Endothelial cell of umbilical vein (primary cell): ENCODE measurements around the gene METTL15. TPM values are rescaled to one million over a fixed set of nuclear protein-coding genes. Genes with fewer than 3 reads are reported as not detected.
"Not testable (repeated sequence)": the region's sequence is repeated elsewhere in the genome, so short reads cannot be mapped to it uniquely, and the experiment has no call there.

ENCODE experiments used
- BruUV-seq: library from RNA; stranded (reverse); fragments of 400-500 nt; replicated peaks from 2 replicates; lab custom pipeline; 2021; lab: Mats Ljungman, UMichigan
- CTCF ChIA-PET: fragments of 300-600, 350-600 bp; sonication (Branson Sonifier 250); formaldehyde crosslinking; loops from one replicate; lab custom pipeline; 2021; ENCODE audit warnings: antibody characterized with exemption, inconsistent platforms; lab: Charles Lee
- POLR2A ChIA-PET: fragments of 300-600, 350-600 bp; sonication (Branson Sonifier 250); formaldehyde crosslinking; loops from one replicate; lab custom pipeline; 2021; ENCODE audit warnings: antibody characterized with exemption, inconsistent platforms; lab: Charles Lee
- DNase-seq: peaks from one replicate; pipeline ENCODE4 v3.0.0-alpha.2; 2011; ENCODE audit warnings: low read depth, low spot score
- FAIRE-seq: peaks from 2 replicates; lab custom pipeline; 2011; peaks lifted over from hg19 to GRCh38; lab: Jason Lieb, UNC
- H2AFZ ChIP-seq: 2 replicates; pipeline ENCODE4 v1.6.0; 2012; ENCODE audit warnings: low read depth, low read length, control low read depth, inconsistent platforms
- H3K27ac ChIP-seq: 2 replicates; pipeline ENCODE4 v1.5.1; 2011; ENCODE audit warnings: low read depth, mild to moderate bottlenecking, control low read depth, low read length, moderate library complexity; ENCODE audit not compliant: insufficient read depth
- H3K27me3 ChIP-seq, 2 experiments: 2 replicates each; pipeline versions ENCODE4 v1.6.0 to v1.6.1; 2011; ENCODE audit warnings: low read length in 2 of 2, mixed read lengths in 1 of 2; ENCODE audit not compliant: control insufficient read depth in 2 of 2, insufficient read depth in 2 of 2
- H3K36me3 ChIP-seq, 2 experiments: 2 replicates in 1 of 2; 3 replicates in 1 of 2; pipeline ENCODE4 v1.5.1; 2011; ENCODE audit warnings: low read length in 2 of 2, mild to moderate bottlenecking in 1 of 2, moderate library complexity in 1 of 2; ENCODE audit not compliant: control insufficient read depth in 2 of 2, insufficient read depth in 2 of 2; ENCODE audit errors: extremely low read depth in 1 of 2
- H3K4me1 ChIP-seq: 3 replicates; pipeline ENCODE4 v1.5.1; 2011; ENCODE audit warnings: mild to moderate bottlenecking, low read length; ENCODE audit not compliant: control insufficient read depth, insufficient read depth; ENCODE audit errors: extremely low read depth
- H3K4me2 ChIP-seq: 2 replicates; pipeline ENCODE4 v1.6.1; 2011; ENCODE audit warnings: low read length, control low read depth, mixed read lengths; ENCODE audit not compliant: insufficient read depth
- H3K4me3 ChIP-seq, 3 experiments: fragments of 200-600 bp in 1 of 3; sonication (generic), shearing (Covaris generic) in 1 of 3; replicated peaks in 1 of 3; 2 replicates each; pipeline ENCODE4 v1.5.1; 2011 to 2016; ENCODE audit warnings: control low read depth in 3 of 3, low read length in 3 of 3, mild to moderate bottlenecking in 2 of 3, inconsistent platforms in 1 of 3, low read depth in 1 of 3, moderate library complexity in 1 of 3; ENCODE audit not compliant: insufficient read depth in 1 of 3
- H3K79me2 ChIP-seq: 2 replicates; pipeline ENCODE4 v1.6.0; 2012; ENCODE audit warnings: low read length, inconsistent platforms; ENCODE audit not compliant: control insufficient read depth, insufficient read depth
- H3K9ac ChIP-seq: replicated peaks from 2 replicates; pipeline ENCODE3; 2011; ENCODE audit warnings: low read length, control low read depth; ENCODE audit not compliant: insufficient read depth; ENCODE audit errors: extremely low read depth
- H3K9me1 ChIP-seq: replicated peaks from 3 replicates; pipeline ENCODE4 v1.6.0; 2011; ENCODE audit warnings: mild to moderate bottlenecking, low read length; ENCODE audit not compliant: control insufficient read depth, insufficient read depth; ENCODE audit errors: extremely low read depth
- H3K9me3 ChIP-seq: replicated peaks from 2 replicates; pipeline ENCODE4 v1.5.1; 2012; ENCODE audit warnings: low read length, inconsistent platforms; ENCODE audit not compliant: control insufficient read depth, insufficient read depth
- H4K20me1 ChIP-seq: replicated peaks from 2 replicates; pipeline ENCODE3; 2011; ENCODE audit warnings: mild to moderate bottlenecking, low read length; ENCODE audit not compliant: control insufficient read depth, insufficient read depth; ENCODE audit errors: extremely low read depth
- EZH2 ChIP-seq: IDR thresholded peaks from 2 replicates; pipeline ENCODE4 v1.6.1; 2012; ENCODE audit warnings: borderline replicate concordance, low read depth, mild to moderate bottlenecking, moderate library complexity, low read length, inconsistent platforms; ENCODE audit not compliant: severe bottlenecking
- GATA2 ChIP-seq: IDR thresholded peaks from 2 replicates; pipeline ENCODE4 v1.7.0; 2011; ENCODE audit warnings: low read depth, mild to moderate bottlenecking, moderate library complexity, mixed read lengths, low read length; ENCODE audit not compliant: insufficient read length, insufficient read depth
- JUN ChIP-seq: IDR thresholded peaks from 2 replicates; pipeline ENCODE4 v1.6.1; 2011; ENCODE audit warnings: borderline replicate concordance, low read depth; ENCODE audit not compliant: insufficient read length, insufficient read depth
- MYC ChIP-seq: IDR thresholded peaks from one replicate; pipeline ENCODE4 v1.6.1; 2011; ENCODE audit warnings: mild to moderate bottlenecking, low read depth, low read length
- POLR2A ChIP-seq: IDR thresholded peaks from 2 replicates; pipeline ENCODE4 v1.6.1; 2012; ENCODE audit warnings: low read depth, mild to moderate bottlenecking, control low read depth, low read length
- dilution Hi-C: fragments of 300-500 bp; cut with MboI; formaldehyde crosslinking; loops from one replicate; pipeline ENCODE4 v1.15.0; 2019; ENCODE audit warnings: low sequenced_read_pairs; ENCODE audit not compliant: extremely low pct_ligation_motif_present
- intact Hi-C: fragments of 100-400 bp; cut with micrococcal nuclease; formaldehyde crosslinking; loops from one replicate; pipeline ENCODE4 v1.10.0; 2022
- polyA plus RNA-seq, 4 experiments: library from polyadenylated mRNA; depleted of rRNA in 3 of 4; stranded (reverse) in 3 of 4; unstranded in 1 of 4; fragments of >200 nt; gene quantifications; 2 replicates each; pipeline versions ENCODE4 v1.2.1 to v1.2.3, GENCODE V29; 2011 to 2012; ENCODE audit warnings: missing spikeins in 1 of 4
- total RNA-seq: library from RNA; stranded (reverse); gene quantifications from 2 replicates; pipeline ENCODE4 v1.2.3, GENCODE V29; 2021
- TF ChIP-seq, protein P1 (sequence below), 2 donors: IDR thresholded peaks; 1 replicate in 1 of 2; 2 replicates in 1 of 2; pipeline ENCODE4 v1.5.1; 2011; ENCODE audit warnings: low read length in 2 of 2, mild to moderate bottlenecking in 2 of 2, moderate library complexity in 2 of 2, control low read depth in 1 of 2, inconsistent platforms in 1 of 2, low read depth in 1 of 2; ENCODE audit not compliant: insufficient read depth in 1 of 2; ENCODE audit errors: extremely low read depth in 1 of 2
- TF ChIP-seq, protein P2 (sequence below): IDR thresholded peaks from 2 replicates; pipeline ENCODE4 v1.6.1; 2011; ENCODE audit not compliant: insufficient read depth, insufficient read length

METTL15 gene
- total and polyA plus RNA-seq, 2 donors (not counting 3 experiments of a cell fraction or from before 2014, with no cell fraction given) = 3.2 to 12.1 TPM

- H3K36me3 ChIP-seq, H3K27me3 ChIP-seq, POLR2A ChIA-PET, intact Hi-C loops, H3K9me1 ChIP-seq, BruUV-seq, H4K20me1 ChIP-seq, H3K9ac ChIP-seq, DNase-seq, dilution Hi-C loops, H3K4me3 ChIP-seq, H3K4me2 ChIP-seq, H2AFZ ChIP-seq, H3K9me3 ChIP-seq, CTCF ChIA-PET, H3K4me1 ChIP-seq, H3K27ac ChIP-seq, H3K79me2 ChIP-seq, FAIRE-seq: not testable (repeated sequence)
Measured at GRCh38 chr11:28222063-28222462, 113.9 kb downstream of the METTL15 start.

DNA sequence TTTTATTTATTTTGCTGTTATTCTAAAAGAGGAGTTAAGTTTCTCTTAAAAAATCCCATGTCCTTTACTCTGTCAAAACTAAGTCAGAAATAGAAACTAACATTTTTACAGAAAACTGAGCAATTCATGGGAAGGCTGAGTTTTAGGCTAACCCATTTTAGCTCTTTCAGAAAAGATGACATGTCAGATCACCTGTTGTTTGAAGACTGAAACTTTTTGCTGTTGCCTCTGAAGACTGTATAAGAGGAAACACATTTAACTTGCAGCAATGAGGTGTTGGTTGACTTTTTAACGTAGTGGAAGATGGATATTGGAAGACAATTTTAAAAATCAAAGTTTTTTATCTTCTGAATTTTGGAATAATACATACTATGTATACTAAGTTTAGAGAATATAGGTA lies 115.4 kb downstream of the METTL15 start:
- H3K4me2 ChIP-seq = no peak overlapping the region
- TF ChIP-seq, protein P1, sequence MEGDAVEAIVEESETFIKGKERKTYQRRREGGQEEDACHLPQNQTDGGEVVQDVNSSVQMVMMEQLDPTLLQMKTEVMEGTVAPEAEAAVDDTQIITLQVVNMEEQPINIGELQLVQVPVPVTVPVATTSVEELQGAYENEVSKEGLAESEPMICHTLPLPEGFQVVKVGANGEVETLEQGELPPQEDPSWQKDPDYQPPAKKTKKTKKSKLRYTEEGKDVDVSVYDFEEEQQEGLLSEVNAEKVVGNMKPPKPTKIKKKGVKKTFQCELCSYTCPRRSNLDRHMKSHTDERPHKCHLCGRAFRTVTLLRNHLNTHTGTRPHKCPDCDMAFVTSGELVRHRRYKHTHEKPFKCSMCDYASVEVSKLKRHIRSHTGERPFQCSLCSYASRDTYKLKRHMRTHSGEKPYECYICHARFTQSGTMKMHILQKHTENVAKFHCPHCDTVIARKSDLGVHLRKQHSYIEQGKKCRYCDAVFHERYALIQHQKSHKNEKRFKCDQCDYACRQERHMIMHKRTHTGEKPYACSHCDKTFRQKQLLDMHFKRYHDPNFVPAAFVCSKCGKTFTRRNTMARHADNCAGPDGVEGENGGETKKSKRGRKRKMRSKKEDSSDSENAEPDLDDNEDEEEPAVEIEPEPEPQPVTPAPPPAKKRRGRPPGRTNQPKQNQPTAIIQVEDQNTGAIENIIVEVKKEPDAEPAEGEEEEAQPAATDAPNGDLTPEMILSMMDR (IDR thresholded peaks at IDR 0.05; ENCODE audit: extremely low read depth in 1 of 2, insufficient read depth in 1 of 2, low read depth in 1 of 2, low read length in 2 of 2) = no peak
- TF ChIP-seq GATA2 = no peak
- no peak for TF ChIP-seq POLR2A
- TF ChIP-seq, protein P2, sequence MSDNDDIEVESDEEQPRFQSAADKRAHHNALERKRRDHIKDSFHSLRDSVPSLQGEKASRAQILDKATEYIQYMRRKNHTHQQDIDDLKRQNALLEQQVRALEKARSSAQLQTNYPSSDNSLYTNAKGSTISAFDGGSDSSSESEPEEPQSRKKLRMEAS = no peak
- no peak for TF ChIP-seq MYC
- no peak for TF ChIP-seq EZH2
- TF ChIP-seq JUN = no peak
- H3K79me2 ChIP-seq = no peaks in the 10 kb centered on the region
- intact Hi-C loops = no loop called here
- no peaks in the 10 kb centered on the region for H3K9me3 ChIP-seq
- ChIA-PET CTCF (no interaction called here), POLR2A (no interaction called here)
- H3K4me1 ChIP-seq = peaks cover 16% of the 10 kb centered on the region
- DNase-seq = no peak
- dilution Hi-C loops = no loop called here
- H3K4me3 ChIP-seq = no peak overlapping the region
- no peak for FAIRE-seq
- no peaks in the 10 kb centered on the region for H3K9me1 ChIP-seq
- H3K27ac ChIP-seq = no peak overlapping the region
- H3K27me3 ChIP-seq = no peaks in the 10 kb centered on the region
- BruUV-seq = no TSS peak
- no peak overlapping the region for H2AFZ ChIP-seq
- H3K9ac ChIP-seq = no peak overlapping the region
- no peaks in the 10 kb centered on the region for H3K36me3 ChIP-seq
- peaks cover 2% of the 10 kb centered on the region for H4K20me1 ChIP-seq
